SK-N-MC (cell line): ENCODE results near the gene KCNAB1.

Experiments
- EZH2 ChIP-seq: fragments of 200-600 bp; sonication (generic); IDR thresholded peaks from one replicate; pipeline ENCODE4 v1.6.1; 2017; ENCODE audit warnings: antibody characterized with exemption
- POLR2AphosphoS5 ChIP-seq: IDR thresholded peaks from 2 replicates; pipeline ENCODE4 v1.6.1; 2012; ENCODE audit warnings: mild to moderate bottlenecking, low read depth, low read length, borderline replicate concordance

DNA sequence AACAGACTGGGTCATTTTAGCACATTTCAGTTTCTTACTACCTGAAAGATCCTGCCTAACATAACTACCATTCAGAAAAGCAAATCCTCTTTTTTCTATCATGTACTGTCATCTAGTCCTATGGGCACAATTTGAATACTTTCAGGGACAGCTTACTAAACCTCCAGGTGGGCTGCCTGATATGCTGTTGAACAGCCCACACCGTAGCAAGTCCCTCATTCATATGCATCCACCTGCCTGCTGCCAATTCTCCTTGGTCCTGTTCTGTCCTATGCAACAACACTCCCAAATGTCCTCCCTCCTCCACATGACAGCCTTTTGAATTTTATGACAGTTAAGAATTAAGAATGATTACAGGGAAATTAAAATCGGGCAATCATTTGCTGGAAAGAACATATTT, 137.9 kb downstream of the KCNAB1 start:
- TF ChIP-seq POLR2AphosphoS5 (no peak), EZH2 (no peak)
